GM21381 (cell line): Measurements from ENCODE around the gene ANKH.
"Not testable (repeated sequence)": the region's sequence is repeated elsewhere in the genome, so short reads cannot be mapped to it uniquely, and the experiment has no call there.

Experiments used
- ATAC-seq: cut with Tn5 transposase; IDR thresholded peaks from one replicate; pipeline ENCODE4 v1.9.1; 2021; ENCODE audit warnings: mild to moderate bottlenecking, moderate library complexity; ENCODE audit not compliant: unreplicated experiment

The ANKH gene

GRCh38 chr5:14859150-14859549, 12.4 kb downstream of the ANKH start:
- no peak for ATAC-seq

- no peak for ATAC-seq
Measured at GRCh38 chr5:14855366-14855765, 16.2 kb downstream of the ANKH start.

GRCh38 chr5:14854799-14855198, 16.8 kb downstream of the ANKH start:
- ATAC-seq, result no peak

GRCh38 chr5:14853685-14854084, 17.9 kb downstream of the ANKH start:
- ATAC-seq, result no peak

- no peak for ATAC-seq
Measured at GRCh38 chr5:14852779-14853178, 18.8 kb downstream of the ANKH start.

GRCh38 chr5:14851999-14852526, 19.5 kb downstream of the ANKH start:
- no peak for ATAC-seq

GRCh38 chr5:14851597-14851996, 20.0 kb downstream of the ANKH start:
- ATAC-seq, result no peak

GRCh38 chr5:14851050-14851419, 20.5 kb downstream of the ANKH start:
- no peak for ATAC-seq

GRCh38 chr5:14850419-14851049, 21.0 kb downstream of the ANKH start:
- ATAC-seq, result no peak

- no peak for ATAC-seq
Measured at GRCh38 chr5:14849516-14850294, 21.9 kb downstream of the ANKH start.

- not testable (repeated sequence) for ATAC-seq
Measured at GRCh38 chr5:14848942-14849341, 22.6 kb downstream of the ANKH start.

- ATAC-seq, result no peak
Measured at GRCh38 chr5:14848385-14848784, 23.2 kb downstream of the ANKH start.

- ATAC-seq, result no peak
Measured at GRCh38 chr5:14847471-14847870, 24.1 kb downstream of the ANKH start.

GRCh38 chr5:14842117-14842516, 29.5 kb downstream of the ANKH start:
- ATAC-seq, result no peak

- ATAC-seq, result no peak
Measured at GRCh38 chr5:14840624-14841023, 31.0 kb downstream of the ANKH start.

- ATAC-seq, result no peak
Measured at GRCh38 chr5:14838396-14839319, 32.9 kb downstream of the ANKH start.

- not testable (repeated sequence) for ATAC-seq
Measured at GRCh38 chr5:14837423-14838122, 34.0 kb downstream of the ANKH start.

- no peak for ATAC-seq
Measured at GRCh38 chr5:14834584-14835550, 36.7 kb downstream of the ANKH start.

- ATAC-seq, result no peak
Measured at GRCh38 chr5:14834062-14834461, 37.5 kb downstream of the ANKH start.

GRCh38 chr5:14831006-14831338, 40.6 kb downstream of the ANKH start:
- no peak for ATAC-seq
